ENCODE measurements around the gene C19orf47.
A peak's percentile ranks its signal among the peaks of the same experiment; 100 is the strongest.

Gene C19orf47

GRCh38 chr19:40309666-40310065 is 38.5 kb downstream of the C19orf47 start:
- no peak for DNase-seq (ENCODE audit: low spot score)
- TF ChIP-seq CTCF (IDR thresholded peaks at IDR 0.05; ENCODE audit: extremely low read depth, missing control alignments) = no peak

GRCh38 chr19:40305403-40305802 is 42.8 kb downstream of the C19orf47 start:
- peak; percentile 69 for TF ChIP-seq CTCF (IDR thresholded peaks at IDR 0.05; ENCODE audit: extremely low read depth, missing control alignments)
- peak; percentile 84 for DNase-seq (ENCODE audit: low spot score)

GRCh38 chr19:40304306-40304705 is 43.9 kb downstream of the C19orf47 start:
- TF ChIP-seq CTCF (IDR thresholded peaks at IDR 0.05; ENCODE audit: extremely low read depth, missing control alignments) = no peak
- no peak for DNase-seq (ENCODE audit: low spot score)

GRCh38 chr19:40303765-40304164 is 44.4 kb downstream of the C19orf47 start:
- TF ChIP-seq CTCF (IDR thresholded peaks at IDR 0.05; ENCODE audit: extremely low read depth, missing control alignments) = no peak
- DNase-seq (ENCODE audit: low spot score) = no peak

GRCh38 chr19:40302224-40303011 is 45.8 kb downstream of the C19orf47 start:
- no peak for TF ChIP-seq CTCF (IDR thresholded peaks at IDR 0.05; ENCODE audit: extremely low read depth, missing control alignments)
- no peak for DNase-seq (ENCODE audit: low spot score)

- TF ChIP-seq CTCF (IDR thresholded peaks at IDR 0.05; ENCODE audit: extremely low read depth, missing control alignments) = no peak
Observed at GRCh38 chr19:40300668-40301067, 47.5 kb downstream of the C19orf47 start.

GRCh38 chr19:40298026-40298425 is 50.2 kb downstream of the C19orf47 start:
- DNase-seq (ENCODE audit: low spot score) = no peak
- no peak for TF ChIP-seq CTCF (IDR thresholded peaks at IDR 0.05; ENCODE audit: extremely low read depth, missing control alignments)

More at GRCh38 chr19:40300668-40301067, 47.5 kb downstream of the C19orf47 start:
- no peak for DNase-seq (ENCODE audit: low spot score)

Measured in GM20000 (cell line).